Activated gamma-delta T cell treated with Interleukin-2 at 50 U/mL for 16 hours (primary cell): ENCODE measurements around the gene FADS1.

ENCODE experiments used
- DNase-seq: peaks from one replicate; pipeline ENCODE4 v3.0.0-alpha.2; 2020

FADS1 gene

DNA sequence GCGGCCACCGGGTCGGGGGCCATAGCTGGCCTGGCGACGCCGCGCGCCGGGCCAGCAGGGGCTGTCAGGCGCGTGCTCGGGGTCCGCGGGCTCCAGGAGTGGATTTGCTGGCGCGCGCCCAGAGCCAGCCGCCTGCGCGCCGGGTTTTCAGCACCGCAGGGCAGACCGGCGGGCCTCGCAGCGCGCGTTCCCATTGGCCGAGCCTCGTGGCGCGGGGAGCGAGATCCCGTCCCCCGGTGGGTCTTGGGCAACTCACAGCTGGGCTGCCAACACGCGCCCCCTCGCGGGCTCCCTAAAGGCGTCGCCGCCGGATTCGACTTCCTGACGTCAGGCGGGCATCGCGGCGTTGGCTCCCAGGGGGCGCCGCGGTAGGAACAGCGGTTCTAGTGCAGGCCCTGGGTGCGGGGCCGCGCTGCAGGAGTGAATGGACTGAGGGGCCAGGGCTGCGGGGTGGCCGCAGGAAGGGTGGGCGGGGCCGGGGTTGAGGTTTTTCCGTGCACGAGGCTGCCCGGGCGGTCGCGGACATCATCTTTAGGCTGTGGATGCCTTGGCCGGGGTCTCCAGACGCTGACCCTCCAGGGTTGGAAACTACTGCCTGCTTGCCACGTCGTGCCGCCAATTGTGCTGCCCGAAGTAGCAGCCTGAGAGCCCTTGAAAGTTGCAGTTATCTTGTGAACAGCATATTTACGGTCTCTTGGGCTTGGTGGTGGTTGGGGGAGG, at the start of gene FADS1:
FADS1 (minus strand) TSS at position 268 of the 720 bp plus-strand sequence; CDS start at position 194, 74 bp downstream.
- peak; percentile 61 for DNase-seq

DNA sequence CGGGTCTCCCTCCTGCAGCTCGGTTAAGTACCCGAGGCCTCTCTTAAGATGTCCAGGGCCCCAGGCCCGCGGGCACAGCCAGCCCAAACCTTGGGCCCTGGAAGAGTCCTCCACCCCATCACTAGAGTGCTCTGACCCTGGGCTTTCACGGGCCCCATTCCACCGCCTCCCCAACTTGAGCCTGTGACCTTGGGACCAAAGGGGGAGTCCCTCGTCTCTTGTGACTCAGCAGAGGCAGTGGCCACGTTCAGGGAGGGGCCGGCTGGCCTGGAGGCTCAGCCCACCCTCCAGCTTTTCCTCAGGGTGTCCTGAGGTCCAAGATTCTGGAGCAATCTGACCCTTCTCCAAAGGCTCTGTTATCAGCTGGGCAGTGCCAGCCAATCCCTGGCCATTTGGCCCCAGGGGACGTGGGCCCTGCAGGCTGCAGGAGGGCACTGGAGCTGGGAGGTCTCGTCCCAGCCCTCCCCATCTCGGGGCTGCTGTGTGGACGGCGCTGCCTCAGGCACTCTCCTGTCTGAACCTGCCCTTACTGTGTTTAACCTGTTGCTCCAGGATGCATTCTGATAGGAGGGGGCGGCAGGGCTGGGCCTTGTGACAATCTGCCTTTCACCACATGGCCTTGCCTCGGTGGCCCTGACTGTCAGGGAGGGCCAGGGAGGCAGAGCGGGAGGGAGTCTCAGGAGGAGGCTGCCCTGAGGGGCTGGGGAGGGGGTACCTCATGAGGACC, 49.6 kb upstream of the FADS1 start:
- no peak for DNase-seq

GRCh38 chr11:61864814-61865775, 48.3 kb upstream of the FADS1 start:
- DNase-seq: no peak

DNA sequence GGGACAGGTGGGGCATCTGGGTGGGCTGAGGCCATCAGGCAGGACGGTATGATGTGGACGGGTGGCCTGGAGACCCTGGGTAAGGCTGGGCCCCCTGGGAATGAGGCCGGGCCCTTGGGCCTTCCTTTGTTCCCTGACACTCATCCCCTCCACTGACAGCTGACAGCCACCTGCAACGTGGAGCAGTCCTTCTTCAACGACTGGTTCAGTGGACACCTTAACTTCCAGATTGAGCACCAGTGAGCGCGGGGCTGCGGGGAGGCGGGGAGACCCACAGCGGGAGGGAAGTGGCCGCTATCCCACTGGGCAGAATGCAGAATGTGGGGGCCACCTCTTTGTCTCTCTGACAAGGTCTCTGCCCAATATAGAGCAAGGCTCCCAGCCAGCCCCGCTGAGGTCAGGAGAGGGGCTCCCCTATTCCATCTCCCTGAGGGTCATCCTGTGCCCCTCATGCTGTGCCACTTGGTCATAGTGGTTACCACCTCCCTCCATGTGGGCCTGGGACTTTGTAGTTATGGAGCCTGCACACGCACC, 46.8 kb upstream of the FADS1 start:
- DNase-seq: no peak

GRCh38 chr11:61862714-61863547, 46.1 kb upstream of the FADS1 start:
- DNase-seq: no peak

DNA sequence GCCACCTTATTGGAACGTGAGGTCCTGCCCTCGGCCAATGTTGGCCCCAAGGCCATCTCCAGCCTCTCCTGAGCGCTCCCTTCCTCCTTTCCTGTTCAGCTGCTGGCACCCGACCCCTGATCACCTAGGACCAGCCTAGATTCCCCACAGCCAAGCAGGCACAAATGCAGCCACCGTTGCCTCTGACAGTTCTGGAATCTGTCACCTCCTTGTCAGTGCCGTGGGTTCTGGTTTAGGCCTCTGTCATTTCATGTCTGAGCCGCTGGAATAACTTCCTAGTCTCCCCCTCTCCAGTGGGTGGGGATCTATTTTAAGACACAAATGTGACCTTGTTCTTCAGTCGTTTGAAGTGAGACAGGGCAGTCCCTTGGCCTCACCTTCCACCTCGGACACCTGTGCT, 44.8 kb upstream of the FADS1 start:
- DNase-seq: no peak

GRCh38 chr11:61860054-61860903, 43.5 kb upstream of the FADS1 start:
- no peak for DNase-seq

GRCh38 chr11:61855939-61856680, 39.3 kb upstream of the FADS1 start:
- no peak for DNase-seq

GRCh38 chr11:61854966-61855714, 38.3 kb upstream of the FADS1 start:
- no peak for DNase-seq

- no peak for DNase-seq
Measured at GRCh38 chr11:61854206-61854895, 37.5 kb upstream of the FADS1 start.

- no peak for DNase-seq
Measured at GRCh38 chr11:61853698-61854169, 36.9 kb upstream of the FADS1 start.

DNA sequence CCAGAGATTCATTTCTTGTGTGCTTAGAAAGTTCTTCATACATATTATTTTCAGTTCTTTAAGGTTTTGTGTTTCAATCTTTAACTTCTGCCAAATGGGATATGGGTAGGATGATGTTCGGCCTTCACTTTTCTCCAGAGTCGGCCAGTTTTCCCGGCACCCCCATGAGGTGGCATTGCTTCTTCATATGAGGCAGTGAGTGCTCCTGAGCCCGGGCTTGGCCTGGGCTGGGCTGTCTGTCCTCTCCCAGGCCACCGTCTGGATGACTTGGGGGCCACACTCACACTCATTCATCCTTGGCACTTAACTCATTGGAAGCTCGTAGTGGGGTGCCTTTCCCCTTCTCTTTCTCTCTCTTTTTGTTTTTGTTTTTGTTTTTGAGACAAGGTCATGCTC, 35.1 kb upstream of the FADS1 start:
- DNase-seq: no peak

GRCh38 chr11:61851113-61851899, 34.5 kb upstream of the FADS1 start:
- no peak for DNase-seq

DNA sequence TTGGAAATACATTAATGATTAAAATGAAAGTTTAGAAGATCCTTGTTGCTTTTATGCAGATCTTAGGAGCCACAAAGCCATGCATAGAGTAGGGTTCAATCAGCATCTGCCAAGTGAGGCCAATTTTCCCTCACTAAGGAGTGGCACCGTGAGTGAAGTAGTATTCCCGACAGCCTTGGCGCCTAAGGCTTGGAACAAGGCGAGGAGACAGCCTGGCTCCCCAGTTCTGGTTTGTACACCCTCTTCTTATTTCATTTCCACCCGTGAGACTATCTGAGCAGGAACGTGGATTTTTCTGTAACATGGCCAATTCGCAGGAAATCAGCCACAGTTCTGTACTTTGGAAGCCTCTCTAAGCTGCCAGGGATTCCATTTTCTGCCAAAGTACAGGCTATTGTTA, 33.9 kb upstream of the FADS1 start:
- DNase-seq: no peak

GRCh38 chr11:61848631-61849030, 31.8 kb upstream of the FADS1 start:
- no peak for DNase-seq

DNA sequence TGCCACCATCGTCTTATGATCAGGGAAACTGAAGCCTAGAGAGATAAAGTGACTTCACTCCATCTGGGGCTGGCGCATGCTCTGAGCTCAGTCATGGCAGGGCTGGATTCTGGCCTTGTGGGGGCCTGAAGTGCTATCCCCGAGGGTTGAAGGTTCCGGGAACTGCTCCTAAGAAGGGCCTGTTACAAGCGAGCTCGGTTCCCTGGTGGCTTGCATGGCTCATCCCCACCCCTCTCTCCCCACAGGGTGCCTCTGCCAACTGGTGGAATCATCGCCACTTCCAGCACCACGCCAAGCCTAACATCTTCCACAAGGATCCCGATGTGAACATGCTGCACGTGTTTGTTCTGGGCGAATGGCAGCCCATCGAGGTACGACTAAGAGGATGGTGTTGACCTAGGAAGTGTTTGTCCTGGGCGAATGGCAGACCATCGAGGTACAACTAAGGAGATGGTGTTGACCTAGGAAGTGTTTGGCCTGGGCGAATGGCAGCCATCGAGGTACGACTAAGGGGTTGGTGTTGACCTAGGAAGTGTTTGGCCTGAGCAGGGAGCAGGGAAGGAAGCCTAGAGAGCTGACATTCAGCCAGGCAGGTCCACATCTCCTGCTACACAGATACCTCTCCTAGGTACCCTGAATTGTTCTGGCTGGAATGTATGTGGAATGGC, 31.2 kb upstream of the FADS1 start:
- DNase-seq: no peak

DNA sequence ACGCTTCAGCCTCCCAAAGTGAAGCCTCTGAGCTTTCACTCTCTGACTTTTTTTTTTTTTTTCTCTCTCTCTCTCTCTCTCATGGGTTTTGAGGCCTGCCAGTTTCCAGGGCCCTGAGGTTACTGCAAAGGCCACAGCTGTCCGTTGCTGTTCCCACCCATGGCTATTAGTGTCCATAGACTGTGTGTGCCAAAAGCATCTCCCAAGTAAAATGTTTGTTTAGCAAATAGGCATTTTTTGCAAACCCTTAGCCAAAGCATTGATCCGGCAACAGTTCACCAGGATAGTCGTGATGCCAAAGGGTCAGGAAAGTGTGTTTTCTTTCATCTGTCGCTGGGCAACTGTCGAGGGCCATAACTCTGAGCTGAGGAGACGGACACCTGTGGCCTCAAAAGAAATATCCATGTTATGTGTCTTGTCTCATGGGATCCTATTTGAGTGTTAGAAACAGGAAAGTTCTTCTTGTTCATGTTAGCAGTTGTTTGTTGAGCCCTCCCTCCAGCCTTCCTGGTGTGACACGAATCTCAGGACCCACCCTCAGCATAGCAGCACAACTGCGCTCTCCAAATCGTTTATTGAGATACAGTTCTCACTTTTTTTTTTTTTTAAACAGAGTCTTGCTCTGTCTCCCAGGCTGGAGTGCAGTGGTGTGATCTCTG, 29.7 kb upstream of the FADS1 start:
- no peak for DNase-seq
